HG03457 (cell line): ENCODE measurements around the gene PRKCB.

Source experiments
- ATAC-seq: cut with Tn5 transposase; IDR thresholded peaks from one replicate; pipeline ENCODE4 v1.9.1; 2021; ENCODE audit warnings: moderate number of reproducible peaks; ENCODE audit not compliant: unreplicated experiment

The PRKCB gene

GRCh38 chr16:23836078-23836403, 258 bp downstream of the PRKCB start:
- ATAC-seq: no peak

GRCh38 chr16:23836404-23837311, 875 bp downstream of the PRKCB start:
- ATAC-seq: no peak

DNA sequence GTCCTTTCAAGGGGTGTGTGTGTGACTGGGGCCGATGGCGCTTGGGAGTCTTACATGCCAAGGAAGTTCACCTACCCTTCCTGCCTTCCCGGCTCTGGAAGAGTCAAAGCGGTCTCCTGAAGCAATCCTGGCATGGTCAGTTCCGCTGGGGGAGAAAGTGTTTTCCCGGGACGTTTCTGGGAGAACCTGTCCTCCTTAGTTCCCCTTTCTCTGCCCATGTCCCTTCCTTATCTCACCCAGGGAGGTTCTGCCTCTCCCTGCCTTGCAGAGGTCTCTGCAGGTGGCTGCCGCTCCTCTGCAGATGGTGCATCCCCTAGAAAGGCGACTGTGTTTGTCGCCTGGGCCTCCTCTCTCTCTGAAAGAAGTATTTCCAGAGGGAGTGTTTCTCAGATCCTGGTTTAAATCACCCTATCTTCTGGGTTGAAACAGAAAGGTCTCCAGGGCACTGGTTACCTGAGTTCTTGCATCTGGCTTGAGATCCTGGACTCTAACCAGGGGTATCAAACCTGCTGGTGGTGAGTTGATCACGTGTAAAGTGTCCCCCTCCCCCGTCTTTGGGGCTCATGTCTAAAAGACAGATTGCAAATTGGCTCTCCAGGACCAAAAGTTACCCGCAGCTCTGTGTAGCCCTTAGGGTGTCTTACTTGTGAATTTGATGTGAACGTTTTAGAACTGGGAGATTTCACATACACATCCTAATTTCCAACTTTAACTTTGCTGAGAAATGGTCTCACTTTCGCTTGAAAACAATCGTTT, 1.9 kb downstream of the PRKCB start:
- no peak for ATAC-seq

- no peak for ATAC-seq
These were observed 2.8 kb downstream of the PRKCB start for GRCh38 chr16:23838485-23839142.

GRCh38 chr16:23840310-23840709, 4.5 kb downstream of the PRKCB start:
- ATAC-seq: no peak

DNA sequence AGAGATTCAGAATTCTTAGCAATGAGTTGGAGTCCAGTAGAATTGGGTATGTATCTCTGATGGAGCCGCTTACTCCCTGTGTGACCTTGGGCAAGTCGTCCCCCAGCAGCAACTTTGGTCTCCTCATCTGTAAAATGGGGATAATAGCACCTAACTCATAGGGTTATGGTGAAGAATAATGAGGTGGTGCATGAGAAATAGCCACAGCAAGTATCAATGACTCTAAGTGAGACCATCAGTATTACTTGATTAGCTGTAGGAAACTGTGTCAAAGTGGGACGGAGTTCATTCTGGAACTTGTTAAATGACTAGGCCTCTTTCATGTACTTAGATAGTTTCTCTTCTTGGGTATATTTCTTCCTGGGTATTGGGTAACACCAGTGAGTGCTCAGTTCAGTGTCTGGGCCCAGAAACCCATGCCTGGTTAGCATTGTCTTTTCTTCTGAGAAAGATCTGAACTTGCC, 6.4 kb downstream of the PRKCB start:
- peak; percentile 46 for ATAC-seq

DNA sequence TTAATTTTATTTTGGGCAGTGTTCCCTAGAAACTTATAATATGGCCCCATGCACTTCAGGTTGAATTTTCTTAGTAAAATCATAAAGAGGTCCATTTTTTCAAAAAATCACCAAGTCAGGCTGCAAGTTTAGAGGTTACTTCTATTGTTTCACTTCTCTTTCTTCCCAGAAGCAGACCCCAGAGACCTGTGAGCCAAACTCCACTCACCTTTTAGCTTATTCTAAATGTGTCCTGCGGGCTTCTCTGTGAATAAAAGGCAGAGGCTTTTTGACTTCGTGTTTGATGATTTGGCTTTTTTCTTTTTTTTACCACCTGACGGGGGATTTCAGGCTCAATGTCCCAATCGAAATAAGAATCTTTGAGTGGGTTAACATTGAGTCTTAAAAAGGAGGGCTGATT, 7.4 kb downstream of the PRKCB start:
- ATAC-seq: no peak

GRCh38 chr16:23847251-23847650, 11.5 kb downstream of the PRKCB start:
- no peak for ATAC-seq

DNA sequence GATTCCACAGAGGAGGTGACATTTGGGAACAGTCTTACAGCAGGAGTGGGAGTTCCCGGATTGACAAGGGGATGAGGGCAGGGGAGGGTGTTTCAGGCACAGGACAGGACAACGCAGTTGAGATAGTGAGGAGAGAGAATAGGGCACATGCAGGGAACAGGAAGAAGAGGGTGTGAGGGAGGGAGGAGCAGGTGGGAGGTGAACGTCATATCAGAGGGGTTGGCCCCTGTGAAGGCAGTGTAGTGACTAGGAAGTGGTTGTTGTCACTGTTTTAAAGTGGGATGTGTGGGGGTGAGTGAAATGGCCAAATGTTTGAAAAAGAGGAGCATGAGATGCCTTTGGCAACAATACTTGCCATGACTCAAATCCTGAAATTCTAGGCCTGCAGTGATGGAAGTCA, 12.2 kb downstream of the PRKCB start:
- ATAC-seq: no peak

GRCh38 chr16:23848958-23849357, 13.2 kb downstream of the PRKCB start:
- no peak for ATAC-seq

GRCh38 chr16:23852794-23853562, 17.2 kb downstream of the PRKCB start:
- ATAC-seq: no peak

GRCh38 chr16:23855010-23855409, 19.2 kb downstream of the PRKCB start:
- ATAC-seq: no peak

DNA sequence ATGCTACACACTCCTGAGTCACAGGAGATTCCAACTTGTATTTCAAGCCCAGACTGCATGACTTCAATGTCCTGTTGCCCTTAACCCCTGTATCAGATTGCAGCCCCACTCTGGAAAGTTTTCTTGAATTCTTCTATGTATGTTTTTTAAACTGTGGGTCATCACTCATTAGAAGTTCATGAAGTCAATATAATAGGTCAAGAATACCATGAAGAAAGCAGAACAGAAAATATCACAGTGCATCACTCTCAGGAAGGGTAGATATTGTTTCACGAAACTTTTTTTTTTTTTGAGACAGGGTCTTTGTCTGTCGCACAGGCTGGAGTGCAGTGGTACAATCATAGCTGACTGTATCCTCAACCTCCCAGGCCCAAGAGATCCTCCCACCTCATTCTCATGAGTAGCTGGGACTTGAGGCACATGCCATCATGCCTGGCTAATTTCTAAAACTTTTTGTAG, 20.5 kb downstream of the PRKCB start:
- no peak for ATAC-seq

GRCh38 chr16:23857256-23857880, 21.6 kb downstream of the PRKCB start:
- ATAC-seq: no peak

DNA sequence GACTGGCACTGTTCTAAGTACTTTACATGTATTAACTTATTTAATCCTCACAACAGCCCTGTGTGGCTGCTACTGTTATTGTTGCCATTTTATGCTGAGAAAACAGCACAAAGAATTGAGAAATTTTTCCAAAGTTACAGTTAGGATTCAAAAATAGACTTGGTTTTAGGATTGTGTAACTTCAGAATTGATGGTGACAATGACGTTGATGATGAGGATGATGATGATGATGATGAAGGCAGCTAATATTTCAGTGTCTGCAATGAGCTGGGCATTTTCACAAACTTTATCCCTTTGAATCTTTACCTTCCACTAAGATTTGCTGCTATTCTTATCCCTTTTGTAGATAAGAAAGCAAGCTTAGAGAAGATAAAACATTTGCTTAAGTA, 22.1 kb downstream of the PRKCB start:
- no peak for ATAC-seq

DNA sequence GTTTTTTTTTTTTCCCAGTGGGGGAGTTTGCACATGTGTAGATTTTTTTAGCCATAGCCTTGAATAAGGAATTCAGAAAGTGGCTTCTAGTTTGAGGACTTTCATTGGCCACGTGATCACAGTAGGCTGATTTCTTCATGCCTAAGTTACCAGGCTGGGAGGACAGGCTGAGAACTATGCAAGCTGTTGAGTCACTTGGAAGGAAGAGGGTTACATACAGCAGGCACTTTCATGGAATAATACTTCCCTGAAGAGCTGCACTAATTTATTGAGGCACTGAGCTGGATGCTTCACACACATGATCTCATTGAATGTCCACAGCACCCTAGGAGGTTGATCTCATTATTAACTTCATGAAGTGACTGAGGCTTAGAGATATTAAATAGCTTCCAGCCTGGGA, 22.8 kb downstream of the PRKCB start:
- no peak for ATAC-seq

- ATAC-seq: no peak
These were observed 24.0 kb downstream of the PRKCB start for GRCh38 chr16:23859713-23860269.

DNA sequence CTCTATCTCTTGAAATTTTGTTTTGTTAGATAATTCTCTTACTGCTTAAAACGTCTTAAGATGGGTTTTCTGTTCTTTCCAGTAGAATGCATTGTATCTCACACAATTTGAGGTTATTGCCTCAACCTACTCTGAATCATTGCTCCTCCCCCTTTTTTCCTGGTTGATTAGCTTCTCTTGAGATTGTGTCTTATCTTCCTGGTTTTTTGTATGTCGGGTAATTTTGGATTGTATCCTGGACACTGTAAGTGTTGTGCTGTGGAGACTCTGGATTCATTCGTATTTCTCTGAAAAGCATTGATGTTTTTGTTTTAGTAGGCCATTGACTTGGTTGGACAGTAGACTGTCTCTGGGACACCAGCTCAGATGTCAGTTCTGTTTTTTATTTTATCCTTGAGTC, 26.1 kb downstream of the PRKCB start:
- no peak for ATAC-seq

DNA sequence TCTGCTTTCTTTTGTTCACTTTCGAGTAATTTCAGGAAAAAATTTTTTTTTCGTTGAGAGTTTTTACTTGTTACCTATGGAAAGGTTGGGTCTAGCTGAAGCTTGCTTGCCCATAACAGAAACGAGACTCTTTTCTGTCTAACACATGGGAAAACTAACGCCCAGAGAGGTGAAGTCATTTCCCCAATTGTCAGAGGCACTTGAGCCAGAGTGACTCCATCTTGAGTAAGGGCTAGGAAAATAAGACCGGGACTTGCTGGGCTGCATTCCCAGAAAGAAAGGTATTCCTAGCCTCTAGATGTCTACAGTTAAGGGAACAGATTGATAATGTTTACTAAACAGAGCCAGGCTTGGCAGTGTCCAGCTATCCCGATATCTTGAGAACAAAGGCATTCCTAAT, 26.8 kb downstream of the PRKCB start:
- no peak for ATAC-seq
